ENCODE results near the gene HEPACAM2. TPM values are rescaled to one million over a fixed set of nuclear protein-coding genes. Genes with fewer than 3 reads are reported as not detected.
A peak's percentile ranks its signal among the peaks of the same experiment; 100 is the strongest.

The HEPACAM2 gene
- total and polyA plus RNA-seq, 2 of the 4 experiments (the other 2 are of a cell fraction) = under 0.01 to 0.05 TPM

DNA sequence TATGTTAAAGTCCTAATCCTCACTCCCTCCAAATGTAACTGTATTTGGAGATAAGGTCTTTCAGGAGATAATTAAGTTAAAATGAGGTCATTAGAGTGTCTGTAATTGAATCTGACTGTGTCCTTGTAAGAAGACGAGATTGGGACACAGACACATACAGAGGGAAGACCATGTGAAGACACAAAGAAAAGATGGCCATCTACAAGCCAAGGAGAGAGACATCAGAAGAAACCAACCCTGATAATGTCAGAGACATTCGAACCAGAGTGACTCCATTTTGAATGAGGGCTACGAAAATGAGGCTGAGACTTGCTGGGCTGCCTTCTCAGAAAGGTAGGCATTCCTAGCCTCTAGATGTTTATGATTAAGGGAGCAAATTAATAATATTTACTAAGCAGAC is 77.5 kb downstream of the HEPACAM2 start:
- 100% methylated on average over 1 of the region's 3 CpGs; no CpG with 5 or more reads in 1 of the 2 experiments for WGBS, 2 experiments (ENCODE audit: extremely low coverage in 2 of 2, insufficient read length in 1 of 2)

More for the DNA sequence above, 77.5 kb downstream of the HEPACAM2 start:
- Histone ChIP-seq H4K8ac (ENCODE audit: low read depth in 2 of 2, low read length in 2 of 2) (peak overlapping the region; percentile 46 to 79; a peak in 3 of 4 replicates), H3K18ac (ENCODE audit: low read depth, low read length) (peak overlapping the region; percentile 55; the same call in 1 of the 2 replicates), H3K79me1 (ENCODE audit: low read depth in 1 of 2, low read length in 2 of 2) (0 out of 4 replicates have a peak, but pooled peaks cover 0 to 5% of the 10 kb centered on the region in 2 experiments), H3K9me3 (ENCODE audit: control insufficient read depth, insufficient read depth, low read length) (no peaks in the 10 kb centered on the region), H3K36me3 (ENCODE audit: control insufficient read depth, insufficient read depth, low read length) (peaks cover 1% of the 10 kb centered on the region; the same call in 1 of the 2 replicates), H3K14ac (replicated peaks; ENCODE audit: low read depth, low read length) (peak overlapping the region; percentile 33; the same call in 1 of the 2 replicates), H4K91ac (ENCODE audit: insufficient read depth, low read depth, low read length) (no peak overlapping the region), H3K4me1 (ENCODE audit: control insufficient read depth, insufficient read depth, low read length) (peaks cover 7% of the 10 kb centered on the region; the same call in 1 of the 2 replicates), H3K56ac (ENCODE audit: extremely low read depth, insufficient read depth, low read length) (no peak overlapping the region), H2AFZ (replicated peaks; ENCODE audit: low read length, poor library complexity) (no peak overlapping the region), H2BK20ac (ENCODE audit: low read depth, low read length) (peak overlapping the region; percentile 8; the same call in 1 of the 2 replicates), H2BK120ac (ENCODE audit: low read depth, low read length) (peak overlapping the region; percentile 65), H2AK5ac (ENCODE audit: low read depth, low read length) (no peak overlapping the region), H3K4ac (ENCODE audit: low read depth, low read length) (peak overlapping the region; percentile 19; the same call in 1 of the 2 replicates), H3K27ac (ENCODE audit: insufficient read depth, low read length) (no peak overlapping the region), H3K27me3 (ENCODE audit: control insufficient read depth, insufficient read depth, low read length) (no peaks in the 10 kb centered on the region), H4K20me1 (ENCODE audit: insufficient read depth, low read length) (no peaks in the 10 kb centered on the region), H2AK9ac (replicated peaks; ENCODE audit: low read depth, low read length, poor library complexity) (no peak overlapping the region), H3K9me1 (ENCODE audit: insufficient read depth, low read length) (no peaks in the 10 kb centered on the region), H3K4me2 (ENCODE audit: low read depth, low read length) (peak overlapping the region; percentile 89), H3K4me3 (ENCODE audit: insufficient read depth, low read depth, low read length) (no peak overlapping the region), H4K5ac (ENCODE audit: low read depth, low read length) (peak overlapping the region; percentile 94), H3K23ac (ENCODE audit: low read depth, low read length) (0 out of 2 replicates have a peak overlapping the region, but pooled peaks have one; percentile 4), H3K9ac (ENCODE audit: low read depth, low read length) (no peak overlapping the region), H2BK15ac (ENCODE audit: low read depth, low read length) (peak overlapping the region; percentile 30; the same call in 1 of the 3 replicates), H2BK5ac (ENCODE audit: low read depth, low read length, poor library complexity, severe bottlenecking) (peak overlapping the region; percentile 61)
- POLR2A ChIA-PET (ENCODE audit: unreplicated experiment) = no interaction called here
- CTCF ChIA-PET = no interaction called here
- no peak for ATAC-seq (ENCODE audit: low read depth)
- DNase-seq = no peak
- dilution Hi-C loops (cut with HindIII; ENCODE audit: low sequenced_read_pairs, unreplicated experiment) = no loop called here
- TF ChIP-seq FOS (IDR thresholded peaks at IDR 0.05; ENCODE audit: low read depth, low read length) = no peak
- TF ChIP-seq CHD1 (IDR thresholded peaks at IDR 0.05; ENCODE audit: low read depth, low read length) = no peak
- no peak for TF ChIP-seq MXI1 (IDR thresholded peaks at IDR 0.05; ENCODE audit: borderline replicate concordance, low read depth, low read length)
- no peak for TF ChIP-seq RFX5 (IDR thresholded peaks at IDR 0.05; ENCODE audit: low read depth, low read length)
- TF ChIP-seq, protein P1, sequence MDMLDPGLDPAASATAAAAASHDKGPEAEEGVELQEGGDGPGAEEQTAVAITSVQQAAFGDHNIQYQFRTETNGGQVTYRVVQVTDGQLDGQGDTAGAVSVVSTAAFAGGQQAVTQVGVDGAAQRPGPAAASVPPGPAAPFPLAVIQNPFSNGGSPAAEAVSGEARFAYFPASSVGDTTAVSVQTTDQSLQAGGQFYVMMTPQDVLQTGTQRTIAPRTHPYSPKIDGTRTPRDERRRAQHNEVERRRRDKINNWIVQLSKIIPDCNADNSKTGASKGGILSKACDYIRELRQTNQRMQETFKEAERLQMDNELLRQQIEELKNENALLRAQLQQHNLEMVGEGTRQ (IDR thresholded peaks at IDR 0.05; ENCODE audit: low read depth, low read length) = no peak
- TF ChIP-seq RCOR1 (IDR thresholded peaks at IDR 0.05; ENCODE audit: insufficient replicate concordance, low read length) = no peak
- no peak for TF ChIP-seq POLR2A (IDR thresholded peaks at IDR 0.05; ENCODE audit: low read depth, low read length)
- TF ChIP-seq RAD21 (IDR thresholded peaks at IDR 0.05; ENCODE audit: low read length) = no peak
- no peak for TF ChIP-seq ELK1 (IDR thresholded peaks at IDR 0.05; ENCODE audit: borderline replicate concordance, low read depth, low read length)
- no peak for TF ChIP-seq NFE2L2 (IDR thresholded peaks at IDR 0.05; ENCODE audit: low read depth, low read length)
- TF ChIP-seq SMC3 (IDR thresholded peaks at IDR 0.05; ENCODE audit: low read depth, low read length) = no peak
- in situ Hi-C loops (cut with MboI; ENCODE audit: low sequenced_read_pairs) = no loop called here
- no TSS peak for BruUV-seq (replicated peaks)
- intact Hi-C loops (cut with micrococcal nuclease) = no loop called here

All from IMR-90 (cell line).